Endodermal cell (in vitro differentiated cells): Measurements from ENCODE around the gene CHMP2A. TPM values are rescaled to one million over a fixed set of nuclear protein-coding genes. Genes with fewer than 3 reads are reported as not detected.

ENCODE experiments used
- DNase-seq: peaks from one replicate; pipeline ENCODE4 v3.0.0-alpha.2; 2017
- H3K27ac ChIP-seq: 2 replicates; pipeline ENCODE4 v1.5.1; 2013; ENCODE audit warnings: mild to moderate bottlenecking, low read depth, low read length, moderate library complexity
- H3K27me3 ChIP-seq: 2 replicates; pipeline ENCODE4 v1.6.1; 2013; ENCODE audit warnings: mild to moderate bottlenecking, low read length, moderate library complexity; ENCODE audit not compliant: insufficient read depth, control insufficient read depth, poor library complexity, severe bottlenecking
- H3K36me3 ChIP-seq: 2 replicates; pipeline ENCODE4 v1.7.0; 2013; ENCODE audit warnings: mild to moderate bottlenecking, low read length, moderate library complexity; ENCODE audit not compliant: control insufficient read depth, insufficient read depth
- H3K4me1 ChIP-seq: one replicate; pipeline ENCODE4 v1.7.0; 2013; ENCODE audit warnings: low read length; ENCODE audit not compliant: control insufficient read depth, insufficient read depth
- H3K4me3 ChIP-seq: 2 replicates; pipeline ENCODE4 v1.5.1; 2013; ENCODE audit warnings: mild to moderate bottlenecking, low read length, moderate library complexity
- H3K9ac ChIP-seq: 2 replicates; pipeline ENCODE4 v1.6.1; 2013; ENCODE audit warnings: mild to moderate bottlenecking, low read length, moderate library complexity; ENCODE audit not compliant: poor library complexity, severe bottlenecking; ENCODE audit errors: extremely low read depth
- H3K9me3 ChIP-seq: 2 replicates; pipeline ENCODE4 v1.6.1; 2013; ENCODE audit warnings: mild to moderate bottlenecking, low read length, moderate library complexity; ENCODE audit not compliant: control insufficient read depth
- H3K27ac Mint-ChIP-seq: 2 replicates; pipeline ENCODE4 v1.8.0; 2020; ENCODE audit warnings: mixed read lengths
- H3K27me3 Mint-ChIP-seq: 2 replicates; pipeline ENCODE4 v1.8.0; 2021; ENCODE audit warnings: mild to moderate bottlenecking, mixed read lengths; ENCODE audit not compliant: insufficient read depth
- H3K36me3 Mint-ChIP-seq: 2 replicates; pipeline ENCODE4 v1.8.0; 2020; ENCODE audit warnings: low read depth, mixed read lengths
- H3K4me1 Mint-ChIP-seq: 2 replicates; pipeline ENCODE4 v1.8.0; 2020; ENCODE audit warnings: mixed read lengths
- H3K4me3 Mint-ChIP-seq: 2 replicates; pipeline ENCODE4 v1.8.0; 2020; ENCODE audit warnings: mild to moderate bottlenecking, moderate library complexity, mixed read lengths
- H3K9me3 Mint-ChIP-seq: 2 replicates; pipeline ENCODE4 v1.8.0; 2020; ENCODE audit warnings: mild to moderate bottlenecking, mixed read lengths
- CTCF ChIP-seq: fragments of 200-600 bp; sonication (generic); conservative IDR thresholded peaks from 2 replicates; pipeline ENCODE4 v1.5.0; 2021; ENCODE audit warnings: antibody characterized with exemption, mild to moderate bottlenecking
- WGBS, 2 experiments: methylation state at CpG; one replicate each; pipeline versions ENCODE4 v1.1.5 to v1.1.7; 2013; ENCODE audit warnings: missing lambda C conversion rate in 2 of 2, mixed read lengths in 1 of 2; ENCODE audit not compliant: insufficient coverage in 1 of 2, insufficient read length in 1 of 2; 5-methylcytosine and 5-hydroxymethylcytosine counted together
- total RNA-seq, 2 donors: library from RNA; stranded (reverse); fragmentation: NEBNext Ultra II Directional in 1 of 2; extraction: Animal tissue kit (Norgen Biotek cat#: 25700) in 1 of 2; gene quantifications; 2 replicates in 1 of 2; 3 replicates in 1 of 2; pipeline ENCODE4 v1.2.1, GENCODE V29; 2021

CHMP2A gene
- total RNA-seq, 2 donors from 2014 or later: 97.7 to 147 TPM

- Mint-ChIP-seq H3K27ac (no peak overlapping the region), H3K4me1 (peaks cover 6% of the 10 kb centered on the region), H3K4me3 (no peak overlapping the region), H3K9me3 (peaks cover 3% of the 10 kb centered on the region), H3K36me3 (peaks cover 18% of the 10 kb centered on the region), H3K27me3 (no peaks in the 10 kb centered on the region)
- H3K9me3 ChIP-seq: no peaks in the 10 kb centered on the region
- H3K27me3 ChIP-seq: no peaks in the 10 kb centered on the region
- no peak overlapping the region for H3K4me3 ChIP-seq
- H3K9ac ChIP-seq: no peak overlapping the region
- H3K27ac ChIP-seq: no peak overlapping the region
- H3K36me3 ChIP-seq: peaks cover 15% of the 10 kb centered on the region
- H3K4me1 ChIP-seq: no peaks in the 10 kb centered on the region
- DNase-seq: peak; percentile 14
- 75 to 80% methylated on average over 4 to 5 of the region's 6 CpGs for WGBS, 2 experiments
- no peak for TF ChIP-seq CTCF
Observed at GRCh38 chr19:58585442-58586132, 30.7 kb upstream of the CHMP2A start.

DNA sequence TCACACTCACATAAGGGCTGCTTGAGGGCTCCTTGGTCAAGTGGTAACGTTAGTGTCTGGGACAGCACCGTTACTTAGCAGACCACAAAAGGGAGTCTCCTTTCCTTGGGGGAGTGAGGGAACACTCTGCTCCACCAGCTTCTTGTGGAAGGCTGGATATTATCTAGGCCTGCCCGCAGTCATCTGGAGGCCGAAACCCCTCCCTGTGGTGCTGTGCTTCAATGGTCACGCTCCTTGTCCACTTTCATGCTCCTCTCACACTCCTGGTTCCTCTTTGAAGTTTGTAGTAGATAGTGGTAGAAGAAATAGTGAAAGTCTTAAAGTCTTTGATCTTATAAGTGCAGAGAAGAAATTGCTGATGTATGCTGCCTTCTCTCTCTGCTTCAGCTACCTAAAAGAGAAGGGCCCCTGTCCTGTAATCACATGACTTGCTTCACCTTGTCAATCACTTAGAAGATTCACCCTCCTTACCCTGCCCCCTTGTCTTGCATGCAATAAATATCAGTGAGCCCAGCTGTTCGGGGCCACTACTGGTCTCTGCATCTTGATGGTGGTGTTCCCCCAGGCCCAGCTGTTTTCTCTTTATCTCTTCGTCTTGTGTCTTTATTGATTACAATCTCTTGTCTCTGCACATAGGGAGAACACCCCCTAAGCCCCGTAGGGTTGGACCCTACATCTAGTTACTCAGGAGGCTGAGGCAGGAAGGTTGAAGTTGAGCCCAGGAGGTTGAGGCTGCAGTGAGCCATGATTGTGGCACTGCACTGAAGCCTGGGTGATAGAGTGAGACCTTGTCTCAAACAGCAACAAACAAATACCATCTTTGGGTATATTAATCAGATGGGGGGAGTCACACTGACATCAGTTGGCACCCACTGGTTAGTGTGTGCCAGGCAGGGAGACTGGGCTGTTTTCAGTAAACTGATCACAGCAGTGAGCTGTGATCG is 29.9 kb upstream of the CHMP2A start:
- 92% methylated on average over 3 to 8 of the region's 9 CpGs for WGBS, 2 experiments
- Histone ChIP-seq H3K4me1 (no peaks in the 10 kb centered on the region), H3K9ac (no peak overlapping the region), H3K4me3 (no peak overlapping the region), H3K27ac (no peak overlapping the region), H3K36me3 (peaks cover 15% of the 10 kb centered on the region), H3K27me3 (no peaks in the 10 kb centered on the region), H3K9me3 (no peaks in the 10 kb centered on the region)
- Mint-ChIP-seq H3K27ac (no peak overlapping the region), H3K4me3 (no peak overlapping the region), H3K27me3 (no peaks in the 10 kb centered on the region), H3K36me3 (peaks cover 18% of the 10 kb centered on the region), H3K4me1 (peaks cover 6% of the 10 kb centered on the region), H3K9me3 (peaks cover 3% of the 10 kb centered on the region)
- DNase-seq: peak; percentile 10
- TF ChIP-seq CTCF: no peak

DNA sequence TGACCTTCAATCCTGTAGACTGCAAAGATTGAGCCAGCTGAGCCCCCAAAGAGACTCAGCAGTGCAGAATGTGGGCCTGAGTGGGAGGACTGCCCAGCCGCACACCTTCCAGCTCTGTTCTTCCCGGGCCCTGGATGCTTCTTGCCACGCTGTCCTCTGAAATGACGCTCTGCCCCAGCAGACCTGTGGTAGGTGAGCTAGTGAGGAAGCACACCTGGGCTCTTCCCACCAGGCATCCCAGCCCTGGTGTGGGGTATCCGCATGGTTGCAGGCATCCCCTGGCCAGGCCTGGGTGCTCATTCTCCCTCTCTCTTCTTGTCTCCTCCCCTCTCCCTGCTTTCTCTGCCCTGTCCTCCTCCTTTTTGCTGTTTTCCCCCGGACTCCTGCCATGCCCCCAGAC is 28.1 kb upstream of the CHMP2A start:
- H3K36me3 ChIP-seq: peaks cover 15% of the 10 kb centered on the region
- H3K27me3 Mint-ChIP-seq: no peaks in the 10 kb centered on the region
- H3K4me1 ChIP-seq: no peaks in the 10 kb centered on the region
- H3K27ac Mint-ChIP-seq: no peak overlapping the region
- peaks cover 6% of the 10 kb centered on the region for H3K4me1 Mint-ChIP-seq
- H3K9me3 ChIP-seq: no peaks in the 10 kb centered on the region
- no peak for TF ChIP-seq CTCF
- peaks cover 3% of the 10 kb centered on the region for H3K9me3 Mint-ChIP-seq
- no peak overlapping the region for H3K4me3 Mint-ChIP-seq
- peak; percentile 16 for DNase-seq
- H3K27ac ChIP-seq: no peak overlapping the region
- H3K36me3 Mint-ChIP-seq: peaks cover 18% of the 10 kb centered on the region
- H3K27me3 ChIP-seq: no peaks in the 10 kb centered on the region
- WGBS, 2 experiments: 92 to 100% methylated on average over 1 to 6 of the region's 6 CpGs
- H3K4me3 ChIP-seq: no peak overlapping the region
- H3K9ac ChIP-seq: no peak overlapping the region
